SK-N-SH treated with all-trans-retinoic acid at 6 μM for 48 hours (cell line): ENCODE measurements around the gene TTYH3.
A peak's percentile ranks its signal among the peaks of the same experiment; 100 is the strongest.

Source experiments
- ATAC-seq: fragments of 200-7000 bp; cut with Tn5 transposase; 3 replicates; pipeline ENCODE4 v1.9.1; 2020; ENCODE audit warnings: mild to moderate bottlenecking, moderate library complexity
- ARNTL ChIP-seq: fragments of 450-650 bp; formaldehyde crosslinking; IDR thresholded peaks from 2 replicates; pipeline ENCODE4 v1.5.0; 2020; ENCODE audit warnings: low read depth, mild to moderate bottlenecking, moderate library complexity, borderline replicate concordance
- BACH2 ChIP-seq: fragments of 250-450 bp; sonication (Bioruptor Pico); IDR thresholded peaks from 2 replicates; pipeline ENCODE4 v1.9.0; 2021; ENCODE audit warnings: mild to moderate bottlenecking, borderline replicate concordance
- CSDC2 ChIP-seq: fragments of 250-450 bp; sonication (Bioruptor Pico); IDR thresholded peaks from 2 replicates; pipeline ENCODE4 v1.5.0; 2020; ENCODE audit warnings: mild to moderate bottlenecking, moderate library complexity
- ESRRG ChIP-seq: fragments of 250-450 bp; sonication (Bioruptor Pico); IDR thresholded peaks from 2 replicates; pipeline ENCODE4 v1.6.1; 2021; ENCODE audit warnings: mild to moderate bottlenecking
- GLIS3 ChIP-seq: fragments of 250-450 bp; sonication (Bioruptor Pico); IDR thresholded peaks from 2 replicates; pipeline ENCODE4 v1.5.0; 2020; ENCODE audit warnings: mild to moderate bottlenecking, moderate library complexity
- OSR1 ChIP-seq: fragments of 250-450 bp; sonication (Bioruptor Pico); IDR thresholded peaks from 2 replicates; pipeline ENCODE4 v1.8.0; 2022; ENCODE audit warnings: moderate library complexity, mild to moderate bottlenecking, inconsistent platforms
- PPARA ChIP-seq: fragments of 250-450 bp; sonication (Bioruptor Pico); IDR thresholded peaks from 2 replicates; pipeline ENCODE4 v1.5.0; 2020; ENCODE audit warnings: mild to moderate bottlenecking, borderline replicate concordance
- SNAI2 ChIP-seq: fragments of 250-450 bp; sonication (Bioruptor Pico); IDR thresholded peaks from 2 replicates; pipeline ENCODE4 v1.5.0; 2020; ENCODE audit warnings: mild to moderate bottlenecking, moderate library complexity
- TCF4 ChIP-seq: fragments of 250-450 bp; sonication (Bioruptor Pico); IDR thresholded peaks from 2 replicates; pipeline ENCODE4 v1.8.0; 2021; ENCODE audit warnings: mild to moderate bottlenecking, moderate library complexity, borderline replicate concordance
- TOX ChIP-seq: fragments of 250-450 bp; sonication (Bioruptor Pico); IDR thresholded peaks from 2 replicates; pipeline ENCODE4 v1.8.0; 2021; ENCODE audit warnings: mild to moderate bottlenecking, moderate library complexity, borderline replicate concordance
- ZC3H10 ChIP-seq: fragments of 250-450 bp; sonication (Bioruptor Pico); IDR thresholded peaks from 2 replicates; pipeline ENCODE4 v1.5.1; 2021; ENCODE audit warnings: mild to moderate bottlenecking, moderate library complexity
- ZFP3 ChIP-seq: fragments of 250-450 bp; sonication (Bioruptor Pico); IDR thresholded peaks from 2 replicates; pipeline ENCODE4 v1.5.0; 2020; ENCODE audit warnings: mild to moderate bottlenecking, moderate library complexity
- ZFP30 ChIP-seq: fragments of 450-650 bp; formaldehyde crosslinking; IDR thresholded peaks from 2 replicates; pipeline ENCODE4 v1.5.0; 2022; ENCODE audit warnings: mild to moderate bottlenecking, moderate library complexity
- ZNF70 ChIP-seq: fragments of 450-650 bp; formaldehyde crosslinking; IDR thresholded peaks from 2 replicates; pipeline ENCODE4 v1.5.0; 2020; ENCODE audit warnings: mild to moderate bottlenecking, moderate library complexity
- ZNF8 ChIP-seq: fragments of 450-650 bp; formaldehyde crosslinking; IDR thresholded peaks from 2 replicates; pipeline ENCODE4 v1.5.0; 2020; ENCODE audit warnings: mild to moderate bottlenecking, moderate library complexity
- TF ChIP-seq, protein P1 (sequence below): fragments of 250-450 bp; sonication (Bioruptor Pico); IDR thresholded peaks from 2 replicates; pipeline ENCODE4 v1.5.0; 2020; ENCODE audit warnings: mild to moderate bottlenecking, moderate library complexity
- TF ChIP-seq, protein P2 (sequence below): fragments of 250-450 bp; sonication (Bioruptor Pico); IDR thresholded peaks from 2 replicates; pipeline ENCODE4 v1.8.0; 2020; ENCODE audit warnings: mild to moderate bottlenecking, moderate library complexity, borderline replicate concordance
- TF ChIP-seq, protein P3 (sequence below): fragments of 250-450 bp; sonication (Bioruptor Pico); IDR thresholded peaks from 2 replicates; pipeline ENCODE4 v1.5.1; 2021; ENCODE audit warnings: mild to moderate bottlenecking, moderate library complexity
- TF ChIP-seq, protein P4 (sequence below): fragments of 250-450 bp; sonication (Bioruptor Pico); IDR thresholded peaks from 2 replicates; pipeline ENCODE4 v1.5.1; 2020; ENCODE audit warnings: low read depth, mild to moderate bottlenecking, moderate library complexity
- TF ChIP-seq, protein P5 (sequence below): fragments of 250-450 bp; sonication (Bioruptor Pico); IDR thresholded peaks from 2 replicates; pipeline ENCODE4 v1.8.0; 2021; ENCODE audit warnings: low read depth, mild to moderate bottlenecking, moderate library complexity, borderline replicate concordance

Gene TTYH3

GRCh38 chr7:2632733-2633537 lies 1.1 kb downstream of the TTYH3 start:
- peak; percentile 49 for ATAC-seq
- TF ChIP-seq, protein P1, sequence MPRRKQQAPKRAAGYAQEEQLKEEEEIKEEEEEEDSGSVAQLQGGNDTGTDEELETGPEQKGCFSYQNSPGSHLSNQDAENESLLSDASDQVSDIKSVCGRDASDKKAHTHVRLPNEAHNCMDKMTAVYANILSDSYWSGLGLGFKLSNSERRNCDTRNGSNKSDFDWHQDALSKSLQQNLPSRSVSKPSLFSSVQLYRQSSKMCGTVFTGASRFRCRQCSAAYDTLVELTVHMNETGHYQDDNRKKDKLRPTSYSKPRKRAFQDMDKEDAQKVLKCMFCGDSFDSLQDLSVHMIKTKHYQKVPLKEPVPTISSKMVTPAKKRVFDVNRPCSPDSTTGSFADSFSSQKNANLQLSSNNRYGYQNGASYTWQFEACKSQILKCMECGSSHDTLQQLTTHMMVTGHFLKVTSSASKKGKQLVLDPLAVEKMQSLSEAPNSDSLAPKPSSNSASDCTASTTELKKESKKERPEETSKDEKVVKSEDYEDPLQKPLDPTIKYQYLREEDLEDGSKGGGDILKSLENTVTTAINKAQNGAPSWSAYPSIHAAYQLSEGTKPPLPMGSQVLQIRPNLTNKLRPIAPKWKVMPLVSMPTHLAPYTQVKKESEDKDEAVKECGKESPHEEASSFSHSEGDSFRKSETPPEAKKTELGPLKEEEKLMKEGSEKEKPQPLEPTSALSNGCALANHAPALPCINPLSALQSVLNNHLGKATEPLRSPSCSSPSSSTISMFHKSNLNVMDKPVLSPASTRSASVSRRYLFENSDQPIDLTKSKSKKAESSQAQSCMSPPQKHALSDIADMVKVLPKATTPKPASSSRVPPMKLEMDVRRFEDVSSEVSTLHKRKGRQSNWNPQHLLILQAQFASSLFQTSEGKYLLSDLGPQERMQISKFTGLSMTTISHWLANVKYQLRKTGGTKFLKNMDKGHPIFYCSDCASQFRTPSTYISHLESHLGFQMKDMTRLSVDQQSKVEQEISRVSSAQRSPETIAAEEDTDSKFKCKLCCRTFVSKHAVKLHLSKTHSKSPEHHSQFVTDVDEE: 0 out of 2 replicates have a peak, but pooled peaks have one; percentile 18
- TF ChIP-seq ZNF70 (CRISPR knock-in tag): no peak
- TF ChIP-seq, protein P2, sequence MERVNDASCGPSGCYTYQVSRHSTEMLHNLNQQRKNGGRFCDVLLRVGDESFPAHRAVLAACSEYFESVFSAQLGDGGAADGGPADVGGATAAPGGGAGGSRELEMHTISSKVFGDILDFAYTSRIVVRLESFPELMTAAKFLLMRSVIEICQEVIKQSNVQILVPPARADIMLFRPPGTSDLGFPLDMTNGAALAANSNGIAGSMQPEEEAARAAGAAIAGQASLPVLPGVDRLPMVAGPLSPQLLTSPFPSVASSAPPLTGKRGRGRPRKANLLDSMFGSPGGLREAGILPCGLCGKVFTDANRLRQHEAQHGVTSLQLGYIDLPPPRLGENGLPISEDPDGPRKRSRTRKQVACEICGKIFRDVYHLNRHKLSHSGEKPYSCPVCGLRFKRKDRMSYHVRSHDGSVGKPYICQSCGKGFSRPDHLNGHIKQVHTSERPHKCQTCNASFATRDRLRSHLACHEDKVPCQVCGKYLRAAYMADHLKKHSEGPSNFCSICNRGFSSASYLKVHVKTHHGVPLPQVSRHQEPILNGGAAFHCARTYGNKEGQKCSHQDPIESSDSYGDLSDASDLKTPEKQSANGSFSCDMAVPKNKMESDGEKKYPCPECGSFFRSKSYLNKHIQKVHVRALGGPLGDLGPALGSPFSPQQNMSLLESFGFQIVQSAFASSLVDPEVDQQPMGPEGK (CRISPR knock-in tag): peak; percentile 95
- TF ChIP-seq TOX (CRISPR knock-in tag): no peak
- TF ChIP-seq, all 23 proteins: peak for 2

GRCh38 chr7:2633538-2634266 lies 1.9 kb downstream of the TTYH3 start:
- TF ChIP-seq GLIS3: 0 out of 2 replicates have a peak, but pooled peaks have one; percentile 24
- TF ChIP-seq ESRRG (CRISPR knock-in tag): no peak
- TF ChIP-seq ARNTL (CRISPR knock-in tag): no peak
- 0 out of 2 replicates have a peak, but pooled peaks have one; percentile 45 for TF ChIP-seq ZFP3 (CRISPR knock-in tag)
- TF ChIP-seq, protein P3, sequence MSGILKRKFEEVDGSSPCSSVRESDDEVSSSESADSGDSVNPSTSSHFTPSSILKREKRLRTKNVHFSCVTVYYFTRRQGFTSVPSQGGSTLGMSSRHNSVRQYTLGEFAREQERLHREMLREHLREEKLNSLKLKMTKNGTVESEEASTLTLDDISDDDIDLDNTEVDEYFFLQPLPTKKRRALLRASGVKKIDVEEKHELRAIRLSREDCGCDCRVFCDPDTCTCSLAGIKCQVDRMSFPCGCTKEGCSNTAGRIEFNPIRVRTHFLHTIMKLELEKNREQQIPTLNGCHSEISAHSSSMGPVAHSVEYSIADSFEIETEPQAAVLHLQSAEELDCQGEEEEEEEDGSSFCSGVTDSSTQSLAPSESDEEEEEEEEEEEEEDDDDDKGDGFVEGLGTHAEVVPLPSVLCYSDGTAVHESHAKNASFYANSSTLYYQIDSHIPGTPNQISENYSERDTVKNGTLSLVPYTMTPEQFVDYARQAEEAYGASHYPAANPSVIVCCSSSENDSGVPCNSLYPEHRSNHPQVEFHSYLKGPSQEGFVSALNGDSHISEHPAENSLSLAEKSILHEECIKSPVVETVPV (CRISPR knock-in tag): no peak
- TF ChIP-seq TCF4 (CRISPR knock-in tag): no peak
- TF ChIP-seq OSR1: no peak
- TF ChIP-seq ZC3H10 (CRISPR knock-in tag): no peak
- no peak for TF ChIP-seq BACH2 (CRISPR knock-in tag)
- TF ChIP-seq PPARA (CRISPR knock-in tag): no peak
- TF ChIP-seq CSDC2: no peak
- no peak for TF ChIP-seq ZFP30 (CRISPR knock-in tag)
- TF ChIP-seq SNAI2 (CRISPR knock-in tag): no peak; the same call in 1 of the 2 replicates
- no peak for TF ChIP-seq ZNF8
- TF ChIP-seq, protein P4, sequence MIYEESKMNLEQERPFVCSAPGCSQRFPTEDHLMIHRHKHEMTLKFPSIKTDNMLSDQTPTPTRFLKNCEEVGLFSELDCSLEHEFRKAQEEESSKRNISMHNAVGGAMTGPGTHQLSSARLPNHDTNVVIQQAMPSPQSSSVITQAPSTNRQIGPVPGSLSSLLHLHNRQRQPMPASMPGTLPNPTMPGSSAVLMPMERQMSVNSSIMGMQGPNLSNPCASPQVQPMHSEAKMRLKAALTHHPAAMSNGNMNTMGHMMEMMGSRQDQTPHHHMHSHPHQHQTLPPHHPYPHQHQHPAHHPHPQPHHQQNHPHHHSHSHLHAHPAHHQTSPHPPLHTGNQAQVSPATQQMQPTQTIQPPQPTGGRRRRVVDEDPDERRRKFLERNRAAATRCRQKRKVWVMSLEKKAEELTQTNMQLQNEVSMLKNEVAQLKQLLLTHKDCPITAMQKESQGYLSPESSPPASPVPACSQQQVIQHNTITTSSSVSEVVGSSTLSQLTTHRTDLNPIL (CRISPR knock-in tag): no peak
- TF ChIP-seq, protein P5, sequence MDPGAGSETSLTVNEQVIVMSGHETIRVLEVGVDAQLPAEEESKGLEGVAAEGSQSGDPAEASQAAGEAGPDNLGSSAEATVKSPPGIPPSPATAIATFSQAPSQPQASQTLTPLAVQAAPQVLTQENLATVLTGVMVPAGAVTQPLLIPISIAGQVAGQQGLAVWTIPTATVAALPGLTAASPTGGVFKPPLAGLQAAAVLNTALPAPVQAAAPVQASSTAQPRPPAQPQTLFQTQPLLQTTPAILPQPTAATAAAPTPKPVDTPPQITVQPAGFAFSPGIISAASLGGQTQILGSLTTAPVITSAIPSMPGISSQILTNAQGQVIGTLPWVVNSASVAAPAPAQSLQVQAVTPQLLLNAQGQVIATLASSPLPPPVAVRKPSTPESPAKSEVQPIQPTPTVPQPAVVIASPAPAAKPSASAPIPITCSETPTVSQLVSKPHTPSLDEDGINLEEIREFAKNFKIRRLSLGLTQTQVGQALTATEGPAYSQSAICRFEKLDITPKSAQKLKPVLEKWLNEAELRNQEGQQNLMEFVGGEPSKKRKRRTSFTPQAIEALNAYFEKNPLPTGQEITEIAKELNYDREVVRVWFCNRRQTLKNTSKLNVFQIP (CRISPR knock-in tag): no peak
- ATAC-seq: peak; percentile 76
